Neural progenitor cell (in vitro differentiated cells): ENCODE measurements around the gene SCYGR4. TPM values are rescaled to one million over a fixed set of nuclear protein-coding genes. Genes with fewer than 3 reads are reported as not detected.

Source experiments
- DNase-seq: peaks from one replicate; pipeline ENCODE4 v3.0.0-alpha.2; 2016; ENCODE audit warnings: low spot score
- H2AFZ ChIP-seq: fragments of 200-600 bp; sonication (generic); replicated peaks from 2 replicates; pipeline ENCODE4 v1.6.1; 2016; ENCODE audit warnings: antibody characterized with exemption
- H3F3A ChIP-seq: fragments of 200-600 bp; sonication (generic); 2 replicates; pipeline ENCODE4 v1.6.1; 2016; ENCODE audit warnings: antibody characterized with exemption, low read depth
- H3K27ac ChIP-seq: fragments of 200-600 bp; sonication (generic); 2 replicates; pipeline ENCODE4 v1.5.1; 2016; ENCODE audit warnings: mild to moderate bottlenecking
- H3K27me3 ChIP-seq: fragments of 200-600 bp; sonication (generic); 2 replicates; pipeline ENCODE4 v1.6.1; 2016; ENCODE audit warnings: mild to moderate bottlenecking, moderate library complexity
- H3K36me3 ChIP-seq: fragments of 200-600 bp; sonication (generic); 2 replicates; pipeline ENCODE4 v1.5.1; 2016
- H3K4me1 ChIP-seq: fragments of 200-600 bp; sonication (generic); 2 replicates; pipeline ENCODE4 v1.6.1; 2016; ENCODE audit warnings: mixed run types
- H3K4me2 ChIP-seq: fragments of 200-600 bp; sonication (generic); 2 replicates; pipeline ENCODE4 v1.6.1; 2016
- H3K4me3 ChIP-seq: fragments of 200-600 bp; sonication (generic); 2 replicates; pipeline ENCODE4 v1.5.1; 2016
- H3K79me2 ChIP-seq: fragments of 200-600 bp; sonication (generic); 2 replicates; pipeline ENCODE4 v1.6.1; 2016; ENCODE audit warnings: low read depth
- H3K9ac ChIP-seq: fragments of 200-600 bp; sonication (generic); 2 replicates; pipeline ENCODE4 v1.6.1; 2016
- H3K9me3 ChIP-seq: fragments of 200-600 bp; sonication (generic); 2 replicates; pipeline ENCODE4 v1.5.1; 2016; ENCODE audit warnings: low read depth
- H4K20me1 ChIP-seq: fragments of 200-600 bp; sonication (generic); 2 replicates; pipeline ENCODE4 v1.6.1; 2016; ENCODE audit warnings: low read depth
- H3K27ac Mint-ChIP-seq: 3 replicates; pipeline ENCODE4 v1.8.0; 2021; ENCODE audit warnings: mixed read lengths
- H3K27me3 Mint-ChIP-seq: 2 replicates; pipeline ENCODE4 v1.8.0; 2022; ENCODE audit warnings: low read depth, mild to moderate bottlenecking, inconsistent platforms, moderate library complexity, mixed read lengths; ENCODE audit not compliant: insufficient read depth
- H3K36me3 Mint-ChIP-seq: 3 replicates; pipeline ENCODE4 v1.8.0; 2021; ENCODE audit warnings: mixed read lengths
- H3K4me1 Mint-ChIP-seq: 3 replicates; pipeline ENCODE4 v1.8.0; 2021; ENCODE audit warnings: mixed read lengths
- H3K4me3 Mint-ChIP-seq: 3 replicates; pipeline ENCODE4 v1.8.0; 2021; ENCODE audit warnings: mild to moderate bottlenecking, moderate library complexity, mixed read lengths
- H3K9me3 Mint-ChIP-seq: 3 replicates; pipeline ENCODE4 v1.8.0; 2020; ENCODE audit warnings: mixed read lengths
- EZH2 ChIP-seq: fragments of 200-600 bp; sonication (generic); IDR thresholded peaks from 2 replicates; pipeline ENCODE4 v1.6.1; 2017; ENCODE audit warnings: antibody characterized with exemption, mild to moderate bottlenecking, moderate library complexity
- EZH2phosphoT487 ChIP-seq: fragments of 200-600 bp; sonication (generic); IDR thresholded peaks from 2 replicates; pipeline ENCODE4 v1.6.1; 2017; ENCODE audit warnings: antibody characterized with exemption
- total RNA-seq: library from RNA; depleted of rRNA; stranded (reverse); fragments of >200 nt; gene quantifications from 2 replicates; pipeline ENCODE4 v1.2.3, GENCODE V29; 2015; ENCODE audit warnings: low replicate concordance
- TF ChIP-seq, protein P1 (sequence below): fragments of 200-600 bp; sonication (generic); IDR thresholded peaks from 2 replicates; pipeline ENCODE4 v1.5.1; 2017; ENCODE audit warnings: antibody characterized with exemption, mild to moderate bottlenecking

The SCYGR4 gene
- total RNA-seq, 1 donor from 2014 or later = not detected

DNA sequence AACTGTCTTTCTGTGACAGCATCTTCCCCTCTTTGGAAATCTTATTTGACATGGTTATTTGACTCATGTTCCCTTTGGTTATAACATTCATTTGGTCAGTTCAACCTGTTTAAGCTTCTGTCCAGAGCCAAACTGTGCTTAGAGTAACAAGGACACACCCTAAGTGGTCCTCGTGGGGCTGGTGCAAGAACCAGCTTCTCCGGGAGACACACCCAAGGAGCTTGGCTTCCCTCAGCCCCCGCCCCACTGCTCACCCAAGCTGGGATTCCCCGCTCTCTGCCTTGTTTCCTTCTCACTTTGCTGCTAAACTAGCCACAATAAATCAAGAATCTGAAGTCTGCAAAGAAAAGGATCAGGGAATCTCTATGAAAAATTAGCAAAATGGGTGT lies 4.0 kb upstream of the SCYGR4 start:
- Histone ChIP-seq H3K4me2 (no peak overlapping the region), H3K9me3 (no peaks in the 10 kb centered on the region), H2AFZ (no peak overlapping the region), H3K4me1 (no peaks in the 10 kb centered on the region), H3K27me3 (no peaks in the 10 kb centered on the region), H3K9ac (no peak overlapping the region), H4K20me1 (no peaks in the 10 kb centered on the region), H3K27ac (no peak overlapping the region), H3K36me3 (no peaks in the 10 kb centered on the region), H3F3A (no peaks in the 10 kb centered on the region), H3K4me3 (no peak overlapping the region), H3K79me2 (no peaks in the 10 kb centered on the region)
- Mint-ChIP-seq H3K9me3 (no peaks in the 10 kb centered on the region), H3K4me1 (no peaks in the 10 kb centered on the region), H3K27ac (no peak overlapping the region), H3K36me3 (no peaks in the 10 kb centered on the region), H3K27me3 (peaks cover 2% of the 10 kb centered on the region), H3K4me3 (no peak overlapping the region)
- TF ChIP-seq EZH2phosphoT487 = no peak
- DNase-seq = no peak

DNA sequence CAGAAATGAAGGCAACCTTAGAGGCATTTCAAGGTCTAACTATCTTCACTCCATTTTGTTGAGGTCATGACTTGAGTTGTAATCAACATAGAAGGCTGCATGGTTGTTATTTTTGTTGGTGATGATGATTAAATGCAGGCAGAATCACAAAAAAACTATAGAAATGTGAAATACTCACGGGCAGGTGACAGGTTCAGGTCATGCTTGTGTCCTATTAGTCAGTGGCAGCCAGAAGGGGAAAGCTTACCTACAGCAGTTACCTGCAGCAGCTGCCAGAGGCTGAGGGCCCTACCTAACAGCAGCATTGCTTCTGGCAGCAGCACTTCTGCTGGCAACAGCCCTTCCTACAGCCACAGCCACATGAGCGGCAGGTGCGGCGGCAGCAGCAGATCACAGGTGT lies 3.1 kb upstream of the SCYGR4 start:
- no peaks in the 10 kb centered on the region for H3K27me3 ChIP-seq
- Mint-ChIP-seq H3K27me3 (peaks cover 2% of the 10 kb centered on the region), H3K4me1 (no peaks in the 10 kb centered on the region), H3K9me3 (no peaks in the 10 kb centered on the region), H3K4me3 (no peak overlapping the region), H3K27ac (no peak overlapping the region), H3K36me3 (no peaks in the 10 kb centered on the region)
- TF ChIP-seq, protein P1, sequence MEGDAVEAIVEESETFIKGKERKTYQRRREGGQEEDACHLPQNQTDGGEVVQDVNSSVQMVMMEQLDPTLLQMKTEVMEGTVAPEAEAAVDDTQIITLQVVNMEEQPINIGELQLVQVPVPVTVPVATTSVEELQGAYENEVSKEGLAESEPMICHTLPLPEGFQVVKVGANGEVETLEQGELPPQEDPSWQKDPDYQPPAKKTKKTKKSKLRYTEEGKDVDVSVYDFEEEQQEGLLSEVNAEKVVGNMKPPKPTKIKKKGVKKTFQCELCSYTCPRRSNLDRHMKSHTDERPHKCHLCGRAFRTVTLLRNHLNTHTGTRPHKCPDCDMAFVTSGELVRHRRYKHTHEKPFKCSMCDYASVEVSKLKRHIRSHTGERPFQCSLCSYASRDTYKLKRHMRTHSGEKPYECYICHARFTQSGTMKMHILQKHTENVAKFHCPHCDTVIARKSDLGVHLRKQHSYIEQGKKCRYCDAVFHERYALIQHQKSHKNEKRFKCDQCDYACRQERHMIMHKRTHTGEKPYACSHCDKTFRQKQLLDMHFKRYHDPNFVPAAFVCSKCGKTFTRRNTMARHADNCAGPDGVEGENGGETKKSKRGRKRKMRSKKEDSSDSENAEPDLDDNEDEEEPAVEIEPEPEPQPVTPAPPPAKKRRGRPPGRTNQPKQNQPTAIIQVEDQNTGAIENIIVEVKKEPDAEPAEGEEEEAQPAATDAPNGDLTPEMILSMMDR = no peak
- no peak for TF ChIP-seq EZH2phosphoT487
- TF ChIP-seq EZH2 = no peak
- H3K9me3 ChIP-seq = no peaks in the 10 kb centered on the region
- no peaks in the 10 kb centered on the region for H4K20me1 ChIP-seq
- no peaks in the 10 kb centered on the region for H3K36me3 ChIP-seq
- no peaks in the 10 kb centered on the region for H3K4me1 ChIP-seq
- no peak overlapping the region for H2AFZ ChIP-seq
- no peak overlapping the region for H3K27ac ChIP-seq
- H3F3A ChIP-seq = no peaks in the 10 kb centered on the region
- no peak overlapping the region for H3K4me3 ChIP-seq
- no peaks in the 10 kb centered on the region for H3K79me2 ChIP-seq
- no peak overlapping the region for H3K9ac ChIP-seq
- no peak for DNase-seq
- H3K4me2 ChIP-seq = no peak overlapping the region

DNA sequence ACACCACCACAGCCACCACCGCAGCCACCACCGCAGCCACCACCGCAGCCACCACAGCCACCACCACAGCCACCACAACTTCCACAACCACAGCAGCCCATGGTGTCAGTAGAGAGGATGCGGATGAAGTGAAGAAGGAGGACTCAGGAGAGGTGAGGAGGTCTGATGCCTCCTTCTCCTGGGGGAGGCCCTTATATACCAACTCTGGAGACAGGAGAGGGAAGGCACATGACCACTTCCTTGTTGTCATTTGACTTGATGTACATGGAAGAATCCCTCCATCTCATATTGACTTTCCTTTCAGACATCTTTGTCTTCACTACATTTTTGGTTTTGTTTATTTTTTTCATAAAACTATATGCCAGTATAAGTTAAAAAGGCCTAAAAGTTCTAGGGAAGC lies 2.6 kb upstream of the SCYGR4 start, which contains the start of gene SCYGR3:
SCYGR3 (minus strand) TSS at position 101 of the 400 bp plus-strand sequence; CDS start at position 101, 0 bp downstream.
- Histone ChIP-seq H3K27me3 (no peaks in the 10 kb centered on the region), H3K4me3 (no peak within 1 kb of the TSS), H3K9ac (no peak within 1 kb of the TSS), H3K4me1 (no peaks in the 10 kb centered on the region), H3K27ac (no peak within 1 kb of the TSS), H3K9me3 (no peaks in the 10 kb centered on the region), H3K4me2 (no peak within 1 kb of the TSS), H4K20me1 (no peaks in the 10 kb centered on the region), H3F3A (no peaks in the 10 kb centered on the region), H3K36me3 (no peaks in the 10 kb centered on the region), H2AFZ (no peak within 1 kb of the TSS), H3K79me2 (no peaks in the 10 kb centered on the region)
- no peak for DNase-seq
- Mint-ChIP-seq H3K27ac (no peak within 1 kb of the TSS), H3K27me3 (peaks cover 2% of the 10 kb centered on the region), H3K4me1 (no peaks in the 10 kb centered on the region), H3K36me3 (no peaks in the 10 kb centered on the region), H3K9me3 (no peaks in the 10 kb centered on the region), H3K4me3 (no peak within 1 kb of the TSS)
- TF ChIP-seq, protein P1 = no peak
- TF ChIP-seq EZH2 = no peak
- no peak for TF ChIP-seq EZH2phosphoT487

DNA sequence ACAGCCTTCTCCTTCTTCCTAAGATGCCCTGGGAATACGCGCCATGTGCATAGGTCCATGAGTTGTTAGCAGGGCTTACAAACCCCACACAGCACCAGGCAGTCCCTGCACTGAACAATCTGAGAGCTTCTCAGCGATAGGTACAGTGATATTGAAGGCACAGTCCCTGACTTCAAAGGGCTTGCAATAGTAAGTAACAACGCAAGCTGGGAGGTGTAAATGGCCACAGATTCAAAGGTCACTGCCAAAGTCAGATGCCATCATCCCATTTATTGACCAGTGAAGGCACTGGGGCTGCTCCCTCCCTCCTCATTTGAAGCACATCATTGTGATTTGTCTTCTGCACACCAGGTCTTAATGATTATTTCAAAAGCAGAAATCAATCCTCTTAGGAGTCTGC lies 2.1 kb upstream of the SCYGR4 start:
- H3K4me2 ChIP-seq = no peak overlapping the region
- H3K4me3 ChIP-seq = no peak overlapping the region
- H3K27me3 Mint-ChIP-seq = peaks cover 2% of the 10 kb centered on the region
- no peaks in the 10 kb centered on the region for H3K9me3 ChIP-seq
- H3K36me3 ChIP-seq = no peaks in the 10 kb centered on the region
- TF ChIP-seq EZH2phosphoT487 = no peak
- no peak for TF ChIP-seq EZH2
- TF ChIP-seq, protein P1 = no peak
- H4K20me1 ChIP-seq = no peaks in the 10 kb centered on the region
- no peaks in the 10 kb centered on the region for H3K4me1 ChIP-seq
- DNase-seq = no peak
- H3K36me3 Mint-ChIP-seq = no peaks in the 10 kb centered on the region
- no peaks in the 10 kb centered on the region for H3K79me2 ChIP-seq
- peaks cover under 1% of the 10 kb centered on the region for H3K4me1 Mint-ChIP-seq
- no peak overlapping the region for H3K4me3 Mint-ChIP-seq
- no peak overlapping the region for H2AFZ ChIP-seq
- no peak overlapping the region for H3K9ac ChIP-seq
- no peaks in the 10 kb centered on the region for H3F3A ChIP-seq
- H3K9me3 Mint-ChIP-seq = no peaks in the 10 kb centered on the region
- H3K27me3 ChIP-seq = no peaks in the 10 kb centered on the region
- no peak overlapping the region for H3K27ac ChIP-seq
- H3K27ac Mint-ChIP-seq = no peak overlapping the region
